HG02678 (cell line): ENCODE results near the gene MRPS2.
"Not testable (repeated sequence)": the region's sequence is repeated elsewhere in the genome, so short reads cannot be mapped to it uniquely, and the experiment has no call there.

Source experiments
- ATAC-seq: cut with Tn5 transposase; IDR thresholded peaks from one replicate; pipeline ENCODE4 v1.9.1; 2021; ENCODE audit warnings: mild to moderate bottlenecking, moderate library complexity; ENCODE audit not compliant: unreplicated experiment

The MRPS2 gene

GRCh38 chr9:135500525-135501260 lies at the start of gene MRPS2:
TSS of gene MRPS2 (plus strand) at chr9:135500682. CDS start at chr9:135500711, 29 bp downstream.
- ATAC-seq: peak; percentile 87

- ATAC-seq: no peak
These were observed 49.5 kb upstream of the MRPS2 start for GRCh38 chr9:135450956-135451355.

- ATAC-seq: not testable (repeated sequence)
These were observed 48.6 kb upstream of the MRPS2 start for GRCh38 chr9:135451909-135452308.

GRCh38 chr9:135454737-135455136 lies 45.7 kb upstream of the MRPS2 start:
- ATAC-seq: no peak

GRCh38 chr9:135455401-135456030 lies 45.0 kb upstream of the MRPS2 start:
- no peak for ATAC-seq

- ATAC-seq: no peak
These were observed 43.9 kb upstream of the MRPS2 start for GRCh38 chr9:135456436-135457104.

GRCh38 chr9:135458478-135458877 lies 42.0 kb upstream of the MRPS2 start:
- not testable (repeated sequence) for ATAC-seq

GRCh38 chr9:135461936-135462335 lies 38.5 kb upstream of the MRPS2 start:
- ATAC-seq: no peak

GRCh38 chr9:135463140-135463539 lies 37.3 kb upstream of the MRPS2 start:
- ATAC-seq: no peak

- no peak for ATAC-seq
These were observed 36.3 kb upstream of the MRPS2 start for GRCh38 chr9:135464181-135464580.

- ATAC-seq: no peak
These were observed 31.5 kb upstream of the MRPS2 start for GRCh38 chr9:135468854-135469521.

- no peak for ATAC-seq
These were observed 28.5 kb upstream of the MRPS2 start for GRCh38 chr9:135471791-135472640.

- ATAC-seq: no peak
These were observed 26.4 kb upstream of the MRPS2 start for GRCh38 chr9:135473972-135474543.

- no peak for ATAC-seq
These were observed 25.6 kb upstream of the MRPS2 start for GRCh38 chr9:135474915-135475314.

- no peak for ATAC-seq
These were observed 23.7 kb upstream of the MRPS2 start for GRCh38 chr9:135476561-135477355.

- no peak for ATAC-seq
These were observed 22.3 kb upstream of the MRPS2 start for GRCh38 chr9:135478191-135478590.

- peak; percentile 25 for ATAC-seq
These were observed 21.5 kb upstream of the MRPS2 start for GRCh38 chr9:135478829-135479468.

- ATAC-seq: peak; percentile 33
These were observed 20.9 kb upstream of the MRPS2 start, which contains the start of gene PPP1R26 for GRCh38 chr9:135479469-135480052. TSS of gene PPP1R26 (plus strand) at chr9:135479782. CDS start at chr9:135484511, 4,729 bp downstream.
